Activated naive CD8-positive, alpha-beta T cell treated with anti-CD3 and anti-CD28 coated beads for 36 hours (primary cell): ENCODE data around the gene MEGF11. TPM values are rescaled to one million over a fixed set of nuclear protein-coding genes. Genes with fewer than 3 reads are reported as not detected.
"Not testable (repeated sequence)": the region's sequence is repeated elsewhere in the genome, so short reads cannot be mapped to it uniquely, and the experiment has no call there.

Experiments used
- DNase-seq: peaks from one replicate; pipeline ENCODE4 v3.0.0; 2021
- H3K27ac Mint-ChIP-seq: one replicate; pipeline ENCODE4 v1.8.0; 2022; ENCODE audit warnings: mild to moderate bottlenecking, moderate library complexity, mixed read lengths
- H3K27me3 Mint-ChIP-seq: one replicate; pipeline ENCODE4 v1.8.0; 2022; ENCODE audit warnings: mild to moderate bottlenecking, mixed read lengths
- H3K36me3 Mint-ChIP-seq: one replicate; pipeline ENCODE4 v1.8.0; 2021; ENCODE audit warnings: mild to moderate bottlenecking, mixed read lengths
- H3K4me1 Mint-ChIP-seq: one replicate; pipeline ENCODE4 v1.8.0; 2021; ENCODE audit warnings: mixed read lengths
- H3K4me3 Mint-ChIP-seq: one replicate; pipeline ENCODE4 v1.8.0; 2022; ENCODE audit warnings: mild to moderate bottlenecking, moderate library complexity, mixed read lengths
- H3K9me3 Mint-ChIP-seq: one replicate; pipeline ENCODE4 v1.8.0; 2022; ENCODE audit warnings: mixed read lengths
- total RNA-seq, 2 experiments: library from RNA; stranded (reverse); gene quantifications; one replicate each; pipeline ENCODE4 v1.2.3, GENCODE V29; 2021

The MEGF11 gene
- total RNA-seq, 2 experiments from 2014 or later: not detected

- H3K9me3 Mint-ChIP-seq: no peaks in the 10 kb centered on the region
- H3K4me3 Mint-ChIP-seq: peak overlapping the region; percentile 71
- peaks cover 8% of the 10 kb centered on the region for H3K4me1 Mint-ChIP-seq
- DNase-seq: no peak
- peaks cover 67% of the 10 kb centered on the region for H3K27me3 Mint-ChIP-seq
- H3K36me3 Mint-ChIP-seq: no peaks in the 10 kb centered on the region
- no peak overlapping the region for H3K27ac Mint-ChIP-seq
Measured at GRCh38 chr15:66254089-66254950, 770 bp upstream of the MEGF11 start.

GRCh38 chr15:66252685-66253417, 699 bp downstream of the MEGF11 start:
- no peaks in the 10 kb centered on the region for H3K9me3 Mint-ChIP-seq
- DNase-seq: peak; percentile 38
- peak overlapping the region; percentile 58 for H3K4me3 Mint-ChIP-seq
- peaks cover 8% of the 10 kb centered on the region for H3K4me1 Mint-ChIP-seq
- H3K36me3 Mint-ChIP-seq: no peaks in the 10 kb centered on the region
- no peak overlapping the region for H3K27ac Mint-ChIP-seq
- peaks cover 67% of the 10 kb centered on the region for H3K27me3 Mint-ChIP-seq

- Mint-ChIP-seq H3K36me3 (no peaks in the 10 kb centered on the region), H3K27ac (no peak overlapping the region), H3K27me3 (peaks cover 67% of the 10 kb centered on the region), H3K9me3 (no peaks in the 10 kb centered on the region), H3K4me3 (peak overlapping the region; percentile 58), H3K4me1 (peaks cover 8% of the 10 kb centered on the region)
- DNase-seq: peak; percentile 64
Measured at GRCh38 chr15:66251790-66252684, 1.5 kb downstream of the MEGF11 start.

GRCh38 chr15:66251065-66251789, 2.3 kb downstream of the MEGF11 start:
- Mint-ChIP-seq H3K27me3 (peaks cover 60% of the 10 kb centered on the region), H3K27ac (no peak overlapping the region), H3K9me3 (no peaks in the 10 kb centered on the region), H3K4me3 (peak overlapping the region; percentile 4), H3K36me3 (no peaks in the 10 kb centered on the region), H3K4me1 (peaks cover 8% of the 10 kb centered on the region)
- no peak for DNase-seq

- Mint-ChIP-seq H3K27me3 (peaks cover 54% of the 10 kb centered on the region), H3K9me3 (no peaks in the 10 kb centered on the region)
Measured at GRCh38 chr15:66249605-66250174, 3.9 kb downstream of the MEGF11 start.

GRCh38 chr15:66246937-66247336, 6.6 kb downstream of the MEGF11 start:
- H3K4me1 Mint-ChIP-seq: no peaks in the 10 kb centered on the region
- no peak overlapping the region for H3K27ac Mint-ChIP-seq
- no peaks in the 10 kb centered on the region for H3K36me3 Mint-ChIP-seq
- no peak overlapping the region for H3K4me3 Mint-ChIP-seq
- H3K27me3 Mint-ChIP-seq: peaks cover 42% of the 10 kb centered on the region
- DNase-seq: no peak
- H3K9me3 Mint-ChIP-seq: no peaks in the 10 kb centered on the region

More at GRCh38 chr15:66249605-66250174, 3.9 kb downstream of the MEGF11 start:
- no peak overlapping the region for H3K27ac Mint-ChIP-seq
- no peaks in the 10 kb centered on the region for H3K36me3 Mint-ChIP-seq
- DNase-seq: no peak
- H3K4me1 Mint-ChIP-seq: peaks cover 7% of the 10 kb centered on the region
- no peak overlapping the region for H3K4me3 Mint-ChIP-seq

- not testable (repeated sequence) for H3K36me3 Mint-ChIP-seq, H3K27ac Mint-ChIP-seq, H3K9me3 Mint-ChIP-seq, H3K4me3 Mint-ChIP-seq, DNase-seq, H3K4me1 Mint-ChIP-seq
- peaks cover 34% of the 10 kb centered on the region for H3K27me3 Mint-ChIP-seq
Measured at GRCh38 chr15:66245832-66246231, 7.7 kb downstream of the MEGF11 start.

- no peak for DNase-seq
- Mint-ChIP-seq H3K27me3 (peaks cover 21% of the 10 kb centered on the region), H3K27ac (no peak overlapping the region), H3K4me1 (no peaks in the 10 kb centered on the region), H3K9me3 (no peaks in the 10 kb centered on the region), H3K36me3 (no peaks in the 10 kb centered on the region), H3K4me3 (no peak overlapping the region)
Measured at GRCh38 chr15:66241908-66242285, 11.7 kb downstream of the MEGF11 start.

- Mint-ChIP-seq H3K36me3 (no peaks in the 10 kb centered on the region), H3K4me1 (no peaks in the 10 kb centered on the region), H3K27ac (no peak overlapping the region), H3K27me3 (peaks cover 24% of the 10 kb centered on the region), H3K9me3 (no peaks in the 10 kb centered on the region), H3K4me3 (no peak overlapping the region)
- DNase-seq: no peak
Measured at GRCh38 chr15:66241087-66241907, 12.3 kb downstream of the MEGF11 start.

GRCh38 chr15:66240240-66240794, 13.2 kb downstream of the MEGF11 start:
- Mint-ChIP-seq H3K9me3 (no peaks in the 10 kb centered on the region), H3K4me3 (no peak overlapping the region), H3K27me3 (peaks cover 20% of the 10 kb centered on the region), H3K4me1 (no peaks in the 10 kb centered on the region), H3K27ac (no peak overlapping the region), H3K36me3 (no peaks in the 10 kb centered on the region)
- no peak for DNase-seq

- H3K27me3 Mint-ChIP-seq: peaks cover 14% of the 10 kb centered on the region
- no peaks in the 10 kb centered on the region for H3K4me1 Mint-ChIP-seq
- no peak for DNase-seq
- H3K27ac Mint-ChIP-seq: no peak overlapping the region
- H3K9me3 Mint-ChIP-seq: no peaks in the 10 kb centered on the region
- no peak overlapping the region for H3K4me3 Mint-ChIP-seq
- no peaks in the 10 kb centered on the region for H3K36me3 Mint-ChIP-seq
Measured at GRCh38 chr15:66239514-66239913, 14.0 kb downstream of the MEGF11 start.

GRCh38 chr15:66238318-66238717, 15.2 kb downstream of the MEGF11 start:
- Mint-ChIP-seq H3K36me3 (no peaks in the 10 kb centered on the region), H3K9me3 (no peaks in the 10 kb centered on the region), H3K4me3 (no peak overlapping the region), H3K4me1 (no peaks in the 10 kb centered on the region), H3K27me3 (peaks cover 6% of the 10 kb centered on the region), H3K27ac (no peak overlapping the region)
- DNase-seq: no peak

GRCh38 chr15:66237513-66238235, 15.9 kb downstream of the MEGF11 start:
- Mint-ChIP-seq H3K36me3 (no peaks in the 10 kb centered on the region), H3K4me1 (no peaks in the 10 kb centered on the region), H3K4me3 (no peak overlapping the region), H3K9me3 (no peaks in the 10 kb centered on the region), H3K27ac (no peak overlapping the region), H3K27me3 (peaks cover 6% of the 10 kb centered on the region)
- DNase-seq: no peak
